ENCODE measurements around the gene TRUB1.

- TF ChIP-seq CTCF (conservative IDR thresholded peaks at IDR 0.05; ENCODE audit: low read length) = no peak
- no peak for TF ChIP-seq EZH2phosphoT487 (IDR thresholded peaks at IDR 0.05; ENCODE audit: borderline replicate concordance, low read depth, low read length)
Measured at GRCh38 chr10:114996542-114996941, 58.5 kb downstream of the TRUB1 start.

Measured in OCI-LY7 (cell line).